ENCODE results near the gene CELSR2.

CELSR2 gene

DNA sequence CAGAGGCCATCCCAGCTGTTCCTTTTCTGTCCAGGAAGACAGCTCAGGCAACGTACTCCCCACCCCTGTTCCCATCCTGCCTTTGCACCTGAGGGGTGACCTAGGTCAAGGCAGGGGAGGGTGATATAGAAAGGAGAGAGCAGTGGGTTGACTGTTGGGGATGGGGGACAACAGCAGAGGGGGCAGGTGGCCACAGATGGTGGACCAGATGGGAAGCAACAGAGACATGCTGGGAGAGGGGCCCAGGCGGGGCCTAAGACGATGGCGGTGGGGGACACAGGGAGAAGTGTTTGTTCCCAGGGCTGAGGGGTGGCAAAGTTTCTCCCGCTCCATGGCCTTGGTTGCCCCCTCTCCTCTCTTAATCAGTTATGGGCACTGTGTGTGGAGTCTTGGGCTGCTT lies 6.3 kb downstream of the CELSR2 start:
- Histone ChIP-seq H2AFZ (ENCODE audit: low read depth, low read length) (no peak overlapping the region), H3K4me1 (ENCODE audit: insufficient read depth, low read length) (0 out of 2 replicates have a peak, but pooled peaks cover 1% of the 10 kb centered on the region), H3K9me3 (ENCODE audit: insufficient read depth, low read length, severe bottlenecking) (no peaks in the 10 kb centered on the region), H3K27ac (ENCODE audit: low read length) (no peak overlapping the region), H3K4me3 (ENCODE audit: low read depth in 1 of 2, low read length in 2 of 2) (no peak overlapping the region), H3K9ac (ENCODE audit: low read depth, low read length) (no peak overlapping the region), H3K36me3 (ENCODE audit: insufficient read depth, low read length) (no peaks in the 10 kb centered on the region), H4K20me1 (ENCODE audit: insufficient read depth, low read length) (peaks cover 6% of the 10 kb centered on the region), H3K4me2 (ENCODE audit: insufficient read depth, low read length) (no peak overlapping the region), H3K27me3 (ENCODE audit: insufficient read depth, low read length, poor library complexity) (no peaks in the 10 kb centered on the region), H3K79me2 (ENCODE audit: insufficient read depth, low read length) (no peaks in the 10 kb centered on the region)
- no peak for ATAC-seq (ENCODE audit: insufficient read depth, low read depth)
- DNase-seq, result no peak
- TF ChIP-seq, protein P1, sequence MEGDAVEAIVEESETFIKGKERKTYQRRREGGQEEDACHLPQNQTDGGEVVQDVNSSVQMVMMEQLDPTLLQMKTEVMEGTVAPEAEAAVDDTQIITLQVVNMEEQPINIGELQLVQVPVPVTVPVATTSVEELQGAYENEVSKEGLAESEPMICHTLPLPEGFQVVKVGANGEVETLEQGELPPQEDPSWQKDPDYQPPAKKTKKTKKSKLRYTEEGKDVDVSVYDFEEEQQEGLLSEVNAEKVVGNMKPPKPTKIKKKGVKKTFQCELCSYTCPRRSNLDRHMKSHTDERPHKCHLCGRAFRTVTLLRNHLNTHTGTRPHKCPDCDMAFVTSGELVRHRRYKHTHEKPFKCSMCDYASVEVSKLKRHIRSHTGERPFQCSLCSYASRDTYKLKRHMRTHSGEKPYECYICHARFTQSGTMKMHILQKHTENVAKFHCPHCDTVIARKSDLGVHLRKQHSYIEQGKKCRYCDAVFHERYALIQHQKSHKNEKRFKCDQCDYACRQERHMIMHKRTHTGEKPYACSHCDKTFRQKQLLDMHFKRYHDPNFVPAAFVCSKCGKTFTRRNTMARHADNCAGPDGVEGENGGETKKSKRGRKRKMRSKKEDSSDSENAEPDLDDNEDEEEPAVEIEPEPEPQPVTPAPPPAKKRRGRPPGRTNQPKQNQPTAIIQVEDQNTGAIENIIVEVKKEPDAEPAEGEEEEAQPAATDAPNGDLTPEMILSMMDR (IDR thresholded peaks at IDR 0.05; ENCODE audit: borderline replicate concordance, extremely low read depth, low read length, poor library complexity, severe bottlenecking), result no peak
- no peak for TF ChIP-seq EZH2 (IDR thresholded peaks at IDR 0.05; ENCODE audit: borderline replicate concordance, low read depth, low read length, severe bottlenecking)

- TF ChIP-seq EZH2 (IDR thresholded peaks at IDR 0.05; ENCODE audit: borderline replicate concordance, low read depth, low read length, severe bottlenecking), result no peak
- TF ChIP-seq, protein P1 (IDR thresholded peaks at IDR 0.05; ENCODE audit: borderline replicate concordance, extremely low read depth, low read length, poor library complexity, severe bottlenecking), result no peak
- H3K79me2 ChIP-seq (ENCODE audit: insufficient read depth, low read length), result no peaks in the 10 kb centered on the region
- no peaks in the 10 kb centered on the region for H3K27me3 ChIP-seq (ENCODE audit: insufficient read depth, low read length, poor library complexity)
- H3K4me1 ChIP-seq (ENCODE audit: insufficient read depth, low read length), result no peaks in the 10 kb centered on the region
- H2AFZ ChIP-seq (ENCODE audit: low read depth, low read length), result no peak overlapping the region
- no peak overlapping the region for H3K27ac ChIP-seq (ENCODE audit: low read length)
- DNase-seq (no peak), ATAC-seq (ENCODE audit: insufficient read depth, low read depth) (no peak)
- no peaks in the 10 kb centered on the region for H3K9me3 ChIP-seq (ENCODE audit: insufficient read depth, low read length, severe bottlenecking)
- peaks cover 6% of the 10 kb centered on the region for H4K20me1 ChIP-seq (ENCODE audit: insufficient read depth, low read length)
- H3K4me3 ChIP-seq (ENCODE audit: low read depth in 1 of 2, low read length in 2 of 2), result no peak overlapping the region
- no peak overlapping the region for H3K9ac ChIP-seq (ENCODE audit: low read depth, low read length)
- H3K4me2 ChIP-seq (ENCODE audit: insufficient read depth, low read length), result no peak overlapping the region
- H3K36me3 ChIP-seq (ENCODE audit: insufficient read depth, low read length), result no peaks in the 10 kb centered on the region
These were observed 6.7 kb downstream of the CELSR2 start for GRCh38 chr1:109256085-109256484.

GRCh38 chr1:109256971-109257681 lies 7.8 kb downstream of the CELSR2 start:
- Histone ChIP-seq H3K36me3 (ENCODE audit: insufficient read depth, low read length) (no peaks in the 10 kb centered on the region), H3K9me3 (ENCODE audit: insufficient read depth, low read length, severe bottlenecking) (no peaks in the 10 kb centered on the region), H4K20me1 (ENCODE audit: insufficient read depth, low read length) (no peaks in the 10 kb centered on the region; the same call in none of the 2 replicates), H3K4me2 (ENCODE audit: insufficient read depth, low read length) (no peak overlapping the region), H3K4me3 (ENCODE audit: low read depth in 1 of 2, low read length in 2 of 2) (no peak overlapping the region), H3K4me1 (ENCODE audit: insufficient read depth, low read length) (no peaks in the 10 kb centered on the region), H3K27ac (ENCODE audit: low read length) (no peak overlapping the region), H3K9ac (ENCODE audit: low read depth, low read length) (no peak overlapping the region), H3K27me3 (ENCODE audit: insufficient read depth, low read length, poor library complexity) (no peaks in the 10 kb centered on the region), H2AFZ (ENCODE audit: low read depth, low read length) (no peak overlapping the region), H3K79me2 (ENCODE audit: insufficient read depth, low read length) (no peaks in the 10 kb centered on the region)
- TF ChIP-seq, protein P1 (IDR thresholded peaks at IDR 0.05; ENCODE audit: borderline replicate concordance, extremely low read depth, low read length, poor library complexity, severe bottlenecking), result no peak
- no peak for TF ChIP-seq EZH2 (IDR thresholded peaks at IDR 0.05; ENCODE audit: borderline replicate concordance, low read depth, low read length, severe bottlenecking)
- DNase-seq (no peak), ATAC-seq (ENCODE audit: insufficient read depth, low read depth) (no peak)

Measured in DND-41 (cell line).